Measurements from ENCODE around the gene KIF1A.

Gene KIF1A

GRCh38 chr2:240735476-240735875 lies 84.5 kb downstream of the KIF1A start:
- no peak for DNase-seq (ENCODE audit: low read depth in 3 of 3)

GRCh38 chr2:240734756-240735155 lies 85.3 kb downstream of the KIF1A start:
- DNase-seq (ENCODE audit: low read depth in 3 of 3), result no peak

GRCh38 chr2:240733803-240734495 lies 86.1 kb downstream of the KIF1A start:
- no peak for DNase-seq (ENCODE audit: low read depth in 3 of 3)

- DNase-seq (ENCODE audit: low read depth in 3 of 3), result no peak
Observed at GRCh38 chr2:240732911-240733622, 87.0 kb downstream of the KIF1A start.

GRCh38 chr2:240732184-240732583 lies 87.8 kb downstream of the KIF1A start:
- no peak for DNase-seq (ENCODE audit: low read depth in 3 of 3)

- no peak for DNase-seq (ENCODE audit: low read depth in 3 of 3)
Observed at GRCh38 chr2:240731178-240731545, 88.9 kb downstream of the KIF1A start.

GRCh38 chr2:240730501-240731177 lies 89.4 kb downstream of the KIF1A start:
- no peak for DNase-seq (ENCODE audit: low read depth in 3 of 3)

- no peak for DNase-seq (ENCODE audit: low read depth in 3 of 3)
Observed at GRCh38 chr2:240728827-240729226, 91.2 kb downstream of the KIF1A start.

- no peak for DNase-seq (ENCODE audit: low read depth in 3 of 3)
Observed at GRCh38 chr2:240728361-240728760, 91.7 kb downstream of the KIF1A start.

- no peak for DNase-seq (ENCODE audit: low read depth in 3 of 3)
Observed at GRCh38 chr2:240727913-240728312, 92.1 kb downstream of the KIF1A start.

GRCh38 chr2:240727439-240727838 lies 92.6 kb downstream of the KIF1A start:
- DNase-seq (ENCODE audit: low read depth in 3 of 3), result no peak

GRCh38 chr2:240726876-240727275 lies 93.1 kb downstream of the KIF1A start:
- DNase-seq (ENCODE audit: low read depth in 3 of 3), result no peak

GRCh38 chr2:240725671-240726070 lies 94.3 kb downstream of the KIF1A start:
- no peak for DNase-seq (ENCODE audit: low read depth in 3 of 3)

- no peak for DNase-seq (ENCODE audit: low read depth in 3 of 3)
Observed at GRCh38 chr2:240725266-240725665, 94.8 kb downstream of the KIF1A start.

GRCh38 chr2:240724431-240724830 lies 95.6 kb downstream of the KIF1A start:
- no peak for DNase-seq (ENCODE audit: low read depth in 3 of 3)

- DNase-seq (ENCODE audit: low read depth in 3 of 3), result no peak
Observed at GRCh38 chr2:240723851-240724250, 96.2 kb downstream of the KIF1A start.

GRCh38 chr2:240722796-240723735 lies 97.0 kb downstream of the KIF1A start:
- DNase-seq (ENCODE audit: low read depth in 3 of 3), result no peak

GRCh38 chr2:240722376-240722775 lies 97.6 kb downstream of the KIF1A start:
- no peak for DNase-seq (ENCODE audit: low read depth in 3 of 3)

GRCh38 chr2:240721596-240722180 lies 98.3 kb downstream of the KIF1A start:
- DNase-seq (ENCODE audit: low read depth in 3 of 3), result no peak

GRCh38 chr2:240720686-240721595 lies 99.1 kb downstream of the KIF1A start:
- no peak for DNase-seq (ENCODE audit: low read depth in 3 of 3)

Data from stimulated activated CD4-positive, alpha-beta T cell treated with anti-CD3 and anti-CD28 coated beads, TNF-alpha, amount 100 ng/mL, for 4 hours (primary cell).